Measurements from ENCODE around the gene RTP2. TPM values are rescaled to one million over a fixed set of nuclear protein-coding genes. Genes with fewer than 3 reads are reported as not detected.

The RTP2 gene
- total RNA-seq, 1 experiment from 2014 or later = not detected

- Histone ChIP-seq H3K27ac (no peak overlapping the region), H3K4me1 (replicated peaks) (no peaks in the 10 kb centered on the region; the same call in 1 of the 2 replicates), H3K36me3 (0 out of 2 replicates have a peak, but pooled peaks cover 3% of the 10 kb centered on the region), H3K4me3 (no peak overlapping the region), H3K27me3 (replicated peaks) (no peaks in the 10 kb centered on the region), H3K9me3 (replicated peaks) (peaks cover 4% of the 10 kb centered on the region; the same call in 1 of the 2 replicates)
- no peak for DNase-seq (ENCODE audit: low read depth in 1 of 2, low spot score in 2 of 2)
Measured at GRCh38 chr3:187717572-187717971, 15.2 kb upstream of the RTP2 start.

DNA sequence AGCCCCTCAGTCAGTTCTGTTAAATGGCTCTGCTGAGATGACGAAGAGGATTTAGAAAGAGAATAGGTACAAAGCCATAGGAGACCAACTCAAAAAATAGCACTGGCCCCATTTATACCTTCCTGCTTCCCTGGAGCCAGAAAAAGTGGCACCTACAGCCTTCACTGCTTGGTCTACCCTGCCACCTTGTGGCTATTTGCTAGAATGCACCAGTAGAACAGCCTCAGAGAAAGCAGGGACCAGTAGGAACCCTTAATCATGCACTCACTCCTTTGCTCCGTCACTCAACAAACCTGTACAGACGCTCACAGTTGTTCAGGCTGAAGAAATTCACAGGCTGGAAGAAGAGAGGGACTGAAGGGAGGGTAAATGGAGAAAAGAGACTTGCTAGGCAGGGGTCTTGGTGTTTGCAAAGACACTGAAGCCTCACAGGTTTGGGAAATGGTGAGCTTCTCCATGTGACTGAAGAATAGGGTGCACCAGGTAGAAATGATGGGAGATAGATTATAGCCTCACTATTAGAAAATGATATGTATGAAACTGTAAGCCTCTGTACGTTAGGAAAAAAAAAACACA lies 12.1 kb upstream of the RTP2 start:
- DNase-seq (ENCODE audit: low read depth in 1 of 2, low spot score in 2 of 2) = peak; percentile 58 to 59
- H3K27me3 ChIP-seq (replicated peaks) = no peaks in the 10 kb centered on the region
- H3K27ac ChIP-seq = no peak overlapping the region
- no peaks in the 10 kb centered on the region for H3K36me3 ChIP-seq
- peaks cover 4% of the 10 kb centered on the region; the same call in 1 of the 2 replicates for H3K9me3 ChIP-seq (replicated peaks)
- no peak overlapping the region for H3K4me3 ChIP-seq
- no peaks in the 10 kb centered on the region; the same call in 1 of the 2 replicates for H3K4me1 ChIP-seq (replicated peaks)

GRCh38 chr3:187713504-187713903 lies 11.1 kb upstream of the RTP2 start:
- Histone ChIP-seq H3K27ac (no peak overlapping the region), H3K27me3 (replicated peaks) (no peaks in the 10 kb centered on the region), H3K4me1 (replicated peaks) (no peaks in the 10 kb centered on the region; the same call in 1 of the 2 replicates), H3K36me3 (no peaks in the 10 kb centered on the region), H3K9me3 (replicated peaks) (peaks cover 4% of the 10 kb centered on the region; the same call in 1 of the 2 replicates), H3K4me3 (no peak overlapping the region)
- DNase-seq (ENCODE audit: low read depth in 1 of 2, low spot score in 2 of 2) = peak in 1 of 2 experiments; percentile 10

- no peaks in the 10 kb centered on the region; the same call in 1 of the 2 replicates for H3K4me1 ChIP-seq (replicated peaks)
- no peak overlapping the region for H3K4me3 ChIP-seq
- H3K9me3 ChIP-seq (replicated peaks) = peaks cover 2% of the 10 kb centered on the region; the same call in 1 of the 2 replicates
- no peak for DNase-seq (ENCODE audit: low read depth in 1 of 2, low spot score in 2 of 2)
- no peaks in the 10 kb centered on the region for H3K36me3 ChIP-seq
- no peaks in the 10 kb centered on the region for H3K27me3 ChIP-seq (replicated peaks)
- H3K27ac ChIP-seq = no peak overlapping the region
Measured at GRCh38 chr3:187709155-187709554, 6.8 kb upstream of the RTP2 start.

DNA sequence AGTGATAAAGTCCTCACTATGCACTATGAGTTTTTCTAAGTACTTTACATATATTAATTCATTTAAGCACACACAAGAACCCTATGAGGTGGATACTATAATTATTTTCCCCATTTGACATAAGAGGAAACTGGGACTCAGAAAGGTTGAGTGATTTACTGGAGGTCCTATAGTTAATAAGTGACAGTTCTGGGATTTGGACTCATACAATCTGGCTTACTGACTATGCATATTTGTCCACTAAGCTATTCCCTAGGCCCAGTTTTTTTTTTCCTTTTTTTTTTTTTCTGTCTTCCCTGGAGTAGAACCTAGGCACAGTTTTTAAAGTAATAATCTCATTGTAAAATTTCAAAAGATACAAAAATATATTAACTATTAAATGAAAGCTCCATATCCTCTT lies 6.3 kb upstream of the RTP2 start:
- no peak for DNase-seq (ENCODE audit: low read depth in 1 of 2, low spot score in 2 of 2)
- Histone ChIP-seq H3K4me1 (replicated peaks) (no peaks in the 10 kb centered on the region; the same call in 1 of the 2 replicates), H3K36me3 (no peaks in the 10 kb centered on the region), H3K4me3 (no peak overlapping the region), H3K27ac (no peak overlapping the region), H3K9me3 (replicated peaks) (no peaks in the 10 kb centered on the region), H3K27me3 (replicated peaks) (no peaks in the 10 kb centered on the region)

DNA sequence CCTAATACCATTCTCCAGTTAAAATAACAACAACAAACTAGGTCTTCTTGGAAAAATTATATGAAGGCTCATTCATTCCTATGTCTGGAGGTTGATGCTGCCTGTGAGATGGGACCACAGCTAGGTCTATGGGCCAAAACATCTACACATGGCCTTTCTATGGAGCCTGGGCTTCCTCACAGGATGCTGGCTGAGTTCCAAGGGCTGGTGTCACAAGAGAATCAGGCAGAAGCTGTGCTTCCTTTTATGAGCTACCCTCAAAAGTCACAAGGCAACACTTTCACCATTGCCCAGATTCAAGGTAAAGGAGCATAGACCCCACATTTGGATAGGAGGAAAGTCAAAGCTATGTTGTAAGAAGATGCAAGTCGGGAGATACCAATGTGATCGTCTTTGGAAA lies 4.6 kb upstream of the RTP2 start:
- Histone ChIP-seq H3K27ac (no peak overlapping the region), H3K27me3 (replicated peaks) (no peaks in the 10 kb centered on the region), H3K4me1 (replicated peaks) (peaks cover 6% of the 10 kb centered on the region), H3K4me3 (no peak overlapping the region), H3K9me3 (replicated peaks) (no peaks in the 10 kb centered on the region), H3K36me3 (no peaks in the 10 kb centered on the region)
- no peak for DNase-seq (ENCODE audit: low read depth in 1 of 2, low spot score in 2 of 2)

- Histone ChIP-seq H3K27me3 (replicated peaks) (no peaks in the 10 kb centered on the region), H3K27ac (no peak overlapping the region), H3K9me3 (replicated peaks) (no peaks in the 10 kb centered on the region), H3K4me3 (no peak overlapping the region), H3K4me1 (replicated peaks) (peaks cover 6% of the 10 kb centered on the region), H3K36me3 (no peaks in the 10 kb centered on the region)
- DNase-seq (ENCODE audit: low read depth in 1 of 2, low spot score in 2 of 2) = no peak
Measured at GRCh38 chr3:187705164-187705563, 2.8 kb upstream of the RTP2 start.

- Histone ChIP-seq H3K27me3 (replicated peaks) (no peaks in the 10 kb centered on the region), H3K36me3 (no peaks in the 10 kb centered on the region), H3K27ac (no peak overlapping the region), H3K4me3 (no peak overlapping the region), H3K9me3 (replicated peaks) (no peaks in the 10 kb centered on the region), H3K4me1 (replicated peaks) (peaks cover 6% of the 10 kb centered on the region)
- no peak for DNase-seq (ENCODE audit: low read depth in 1 of 2, low spot score in 2 of 2)
Measured at GRCh38 chr3:187700249-187700648, 2.1 kb downstream of the RTP2 start.

DNA sequence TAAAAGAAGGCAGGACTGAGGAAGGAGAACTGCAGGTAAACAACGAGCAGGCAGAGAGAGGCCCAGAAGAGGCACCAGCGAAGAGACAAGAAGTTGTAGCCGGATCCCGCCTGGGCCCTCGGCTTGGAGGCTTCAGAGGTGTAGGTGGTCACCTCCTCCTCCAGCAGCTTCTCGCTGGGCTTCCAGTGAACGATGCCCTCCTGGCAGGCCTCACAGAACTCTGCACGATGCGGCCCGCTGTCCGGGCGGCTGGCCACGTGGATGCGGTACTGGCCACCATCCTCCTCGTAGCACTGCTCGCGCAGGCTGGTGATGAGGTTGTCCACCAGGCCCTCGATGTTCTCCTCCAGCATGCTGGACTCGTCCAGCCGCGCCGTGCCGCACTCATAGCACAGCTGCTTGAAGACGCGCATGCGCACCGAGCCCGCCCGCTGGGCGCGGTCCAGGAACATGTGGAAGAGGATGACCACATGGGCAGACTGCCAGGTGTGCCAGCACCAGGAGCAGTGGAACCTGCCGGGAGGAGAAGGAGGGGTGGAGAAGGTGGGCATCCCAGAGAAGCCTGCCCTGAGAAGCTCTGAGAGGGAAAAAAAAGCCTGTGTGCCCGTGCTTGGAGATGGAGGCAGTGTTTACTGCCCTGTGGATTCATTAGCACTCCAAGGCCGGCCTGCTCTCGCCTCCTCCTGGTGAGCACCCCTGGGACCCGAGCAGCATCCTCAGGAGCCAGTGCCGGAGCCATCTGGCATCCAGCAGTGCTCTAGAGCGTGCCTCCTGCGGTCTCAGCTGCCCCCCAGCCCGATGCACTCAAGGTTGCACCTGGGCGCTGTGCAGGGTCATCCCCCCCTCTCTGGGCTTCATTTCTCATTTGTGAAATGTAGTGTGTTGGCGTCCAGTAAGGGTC lies 3.6 kb downstream of the RTP2 start:
- Histone ChIP-seq H3K4me3 (no peak overlapping the region), H3K27ac (no peak overlapping the region), H3K4me1 (replicated peaks) (peaks cover 6% of the 10 kb centered on the region), H3K9me3 (replicated peaks) (no peaks in the 10 kb centered on the region), H3K27me3 (replicated peaks) (no peaks in the 10 kb centered on the region), H3K36me3 (no peaks in the 10 kb centered on the region)
- DNase-seq (ENCODE audit: low read depth in 1 of 2, low spot score in 2 of 2) = no peak

GRCh38 chr3:187696021-187696420 lies 6.3 kb downstream of the RTP2 start:
- H3K27me3 ChIP-seq (replicated peaks) = no peaks in the 10 kb centered on the region
- no peak for DNase-seq (ENCODE audit: low read depth in 1 of 2, low spot score in 2 of 2)
- H3K9me3 ChIP-seq (replicated peaks) = no peaks in the 10 kb centered on the region
- H3K4me3 ChIP-seq = no peak overlapping the region
- no peak overlapping the region for H3K27ac ChIP-seq
- no peaks in the 10 kb centered on the region for H3K4me1 ChIP-seq (replicated peaks)
- H3K36me3 ChIP-seq = no peaks in the 10 kb centered on the region

DNA sequence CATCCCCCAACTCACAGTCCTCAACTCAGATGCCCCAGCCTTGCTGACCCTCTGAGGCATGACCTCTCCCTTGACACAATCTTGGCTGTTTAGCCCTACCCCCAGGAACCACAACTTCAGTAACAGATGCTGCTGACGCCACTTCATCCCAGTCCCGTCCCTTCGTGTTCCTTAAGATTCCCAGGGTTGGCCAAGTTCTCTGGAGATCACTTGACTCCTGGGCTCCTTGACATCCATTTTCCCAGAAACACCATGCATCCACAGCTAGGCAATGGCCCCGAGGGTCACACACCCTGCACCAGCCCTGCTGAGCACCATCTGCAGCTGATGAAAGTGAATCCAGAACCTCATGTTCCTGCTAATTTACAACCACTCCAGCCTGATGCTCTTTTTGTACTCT lies 6.9 kb downstream of the RTP2 start:
- Histone ChIP-seq H3K36me3 (no peaks in the 10 kb centered on the region), H3K4me3 (no peak overlapping the region), H3K9me3 (replicated peaks) (no peaks in the 10 kb centered on the region), H3K27me3 (replicated peaks) (no peaks in the 10 kb centered on the region), H3K27ac (no peak overlapping the region), H3K4me1 (replicated peaks) (no peaks in the 10 kb centered on the region)
- no peak for DNase-seq (ENCODE audit: low read depth in 1 of 2, low spot score in 2 of 2)

DNA sequence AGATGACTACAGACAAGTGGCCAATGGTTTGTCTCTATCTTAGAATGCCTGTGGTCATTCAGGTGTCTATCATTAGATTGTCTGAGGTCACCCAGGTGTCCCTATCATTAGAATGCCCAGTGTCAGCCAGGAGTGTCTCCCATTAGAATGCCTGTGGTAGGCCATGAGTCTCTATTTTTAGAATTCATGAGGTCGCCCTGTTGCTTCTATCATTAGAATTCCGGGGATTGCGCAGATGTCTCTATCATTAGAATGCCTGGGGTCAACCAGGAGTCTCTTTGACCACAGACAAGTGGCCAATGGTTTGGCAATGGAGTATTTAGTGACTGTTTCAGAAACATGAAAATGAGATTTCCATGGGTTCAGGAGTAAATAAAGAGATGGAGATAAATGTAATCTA lies 7.6 kb downstream of the RTP2 start:
- Histone ChIP-seq H3K36me3 (no peaks in the 10 kb centered on the region), H3K9me3 (replicated peaks) (no peaks in the 10 kb centered on the region), H3K4me1 (replicated peaks) (no peaks in the 10 kb centered on the region), H3K4me3 (no peak overlapping the region), H3K27me3 (replicated peaks) (no peaks in the 10 kb centered on the region; the same call in 1 of the 2 replicates), H3K27ac (no peak overlapping the region)
- DNase-seq (ENCODE audit: low read depth in 1 of 2, low spot score in 2 of 2) = no peak

DNA sequence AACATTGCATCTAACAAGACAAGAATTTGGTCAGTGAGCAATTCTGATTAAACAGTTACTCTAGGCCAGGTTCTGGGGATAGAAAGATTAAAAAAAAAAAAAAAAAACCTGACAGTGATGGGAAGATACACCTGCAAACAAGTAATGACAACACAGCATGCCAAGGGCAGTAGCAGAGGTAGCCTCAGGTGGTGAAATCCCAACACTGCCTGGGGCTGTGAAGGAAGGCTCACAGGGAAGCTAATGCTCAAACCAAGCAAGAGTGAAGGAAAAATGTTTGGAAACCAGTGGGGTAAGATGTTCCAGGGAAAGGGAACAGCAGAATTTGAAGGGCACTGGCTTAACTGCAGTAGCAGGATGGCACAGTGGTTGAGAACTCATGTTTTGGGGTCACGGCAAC lies 8.9 kb downstream of the RTP2 start:
- no peak for DNase-seq (ENCODE audit: low read depth in 1 of 2, low spot score in 2 of 2)
- no peaks in the 10 kb centered on the region for H3K4me1 ChIP-seq (replicated peaks)
- no peaks in the 10 kb centered on the region; the same call in 1 of the 2 replicates for H3K27me3 ChIP-seq (replicated peaks)
- H3K36me3 ChIP-seq = no peaks in the 10 kb centered on the region
- no peaks in the 10 kb centered on the region for H3K9me3 ChIP-seq (replicated peaks)
- no peak overlapping the region for H3K27ac ChIP-seq
- no peak overlapping the region for H3K4me3 ChIP-seq

DNA sequence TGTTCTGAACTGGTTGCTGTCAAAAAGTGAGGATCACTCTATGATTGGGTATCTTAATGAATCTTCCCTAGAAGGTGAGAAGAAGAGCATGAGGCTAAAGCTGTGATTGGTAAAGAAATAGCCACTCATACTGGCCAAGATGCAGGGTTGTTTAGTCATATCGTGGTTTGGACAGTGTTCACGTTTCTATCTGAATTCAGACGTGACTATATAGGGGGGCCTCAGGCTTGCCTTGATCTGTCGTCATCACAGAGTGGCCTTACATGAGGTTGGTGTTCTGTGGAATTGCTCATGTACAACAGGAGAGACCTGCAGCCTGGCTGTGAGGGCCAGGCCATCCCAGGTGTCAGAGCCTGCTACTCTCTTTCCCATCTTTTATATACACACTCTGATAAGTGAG lies 12.4 kb downstream of the RTP2 start:
- no peak overlapping the region for H3K4me3 ChIP-seq
- DNase-seq (ENCODE audit: low read depth in 1 of 2, low spot score in 2 of 2) = no peak
- no peaks in the 10 kb centered on the region; the same call in 1 of the 2 replicates for H3K27me3 ChIP-seq (replicated peaks)

More for the DNA sequence above, 12.4 kb downstream of the RTP2 start:
- Histone ChIP-seq H3K27ac (no peak overlapping the region), H3K9me3 (replicated peaks) (no peaks in the 10 kb centered on the region), H3K4me1 (replicated peaks) (no peaks in the 10 kb centered on the region), H3K36me3 (no peaks in the 10 kb centered on the region)

Data from SJSA1 (cell line).